Subcutaneous adipose tissue (tissue), 4 donors: Measurements from ENCODE around the gene HIPK3. TPM values are rescaled to one million over a fixed set of nuclear protein-coding genes. Genes with fewer than 3 reads are reported as not detected.

Experiments used
- total RNA-seq, 4 donors: library from RNA; depleted of rRNA; stranded (reverse); fragments of >200 nt; gene quantifications; one replicate each; pipeline ENCODE4 v1.1.0, GENCODE V29; 2016
- TF ChIP-seq, protein P1 (sequence below): fragments of 450-650 bp; IDR thresholded peaks from one replicate; pipeline ENCODE4 v1.5.1; 2016; ENCODE audit warnings: low read depth, mild to moderate bottlenecking, control low read depth, antibody characterized with exemption, moderate library complexity

The HIPK3 gene
- total RNA-seq, 4 donors from 2014 or later: 243 to 401 (median 307) TPM

GRCh38 chr11:33294797-33295196 is 37.6 kb downstream of the HIPK3 start:
- TF ChIP-seq, protein P1, sequence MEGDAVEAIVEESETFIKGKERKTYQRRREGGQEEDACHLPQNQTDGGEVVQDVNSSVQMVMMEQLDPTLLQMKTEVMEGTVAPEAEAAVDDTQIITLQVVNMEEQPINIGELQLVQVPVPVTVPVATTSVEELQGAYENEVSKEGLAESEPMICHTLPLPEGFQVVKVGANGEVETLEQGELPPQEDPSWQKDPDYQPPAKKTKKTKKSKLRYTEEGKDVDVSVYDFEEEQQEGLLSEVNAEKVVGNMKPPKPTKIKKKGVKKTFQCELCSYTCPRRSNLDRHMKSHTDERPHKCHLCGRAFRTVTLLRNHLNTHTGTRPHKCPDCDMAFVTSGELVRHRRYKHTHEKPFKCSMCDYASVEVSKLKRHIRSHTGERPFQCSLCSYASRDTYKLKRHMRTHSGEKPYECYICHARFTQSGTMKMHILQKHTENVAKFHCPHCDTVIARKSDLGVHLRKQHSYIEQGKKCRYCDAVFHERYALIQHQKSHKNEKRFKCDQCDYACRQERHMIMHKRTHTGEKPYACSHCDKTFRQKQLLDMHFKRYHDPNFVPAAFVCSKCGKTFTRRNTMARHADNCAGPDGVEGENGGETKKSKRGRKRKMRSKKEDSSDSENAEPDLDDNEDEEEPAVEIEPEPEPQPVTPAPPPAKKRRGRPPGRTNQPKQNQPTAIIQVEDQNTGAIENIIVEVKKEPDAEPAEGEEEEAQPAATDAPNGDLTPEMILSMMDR: no peak

DNA sequence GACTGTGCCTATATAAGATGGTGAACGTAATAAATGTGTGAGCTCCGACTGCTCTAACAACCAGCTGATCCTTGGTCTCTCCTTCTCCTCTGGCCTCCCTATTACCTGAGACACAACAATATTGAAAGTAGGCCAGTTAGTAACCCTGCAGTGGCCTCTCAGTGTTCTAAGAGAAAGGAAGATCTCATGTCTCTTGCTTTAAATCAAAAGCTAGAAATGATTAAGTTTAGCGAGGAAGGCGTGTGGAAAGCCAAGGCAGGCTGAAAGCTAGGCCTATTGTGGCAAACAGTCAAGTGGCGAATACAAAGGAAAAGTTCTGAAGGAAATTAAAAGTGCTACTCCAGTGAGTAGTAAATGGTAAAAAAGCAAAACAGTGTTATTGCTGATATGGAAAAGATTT is 39.5 kb downstream of the HIPK3 start:
- TF ChIP-seq, protein P1: no peak

DNA sequence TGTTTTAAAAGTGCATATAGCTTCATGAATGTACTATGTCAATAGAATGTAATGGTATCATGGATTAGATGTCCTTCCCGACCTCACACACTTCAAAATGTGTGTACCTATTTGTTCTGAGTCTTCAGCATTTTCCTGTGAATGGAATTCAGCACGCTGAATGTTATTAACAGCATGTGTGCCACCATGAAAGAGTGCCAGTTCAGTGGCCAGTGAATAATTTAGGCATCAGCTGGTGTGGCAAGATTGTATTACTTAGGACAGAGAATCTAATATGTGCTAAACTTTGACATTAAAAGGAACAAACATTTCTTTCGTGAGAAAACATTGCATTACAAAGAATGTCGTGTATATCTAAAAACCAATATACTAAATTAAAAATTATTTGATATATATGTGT is 46.4 kb downstream of the HIPK3 start:
- TF ChIP-seq, protein P1: no peak

DNA sequence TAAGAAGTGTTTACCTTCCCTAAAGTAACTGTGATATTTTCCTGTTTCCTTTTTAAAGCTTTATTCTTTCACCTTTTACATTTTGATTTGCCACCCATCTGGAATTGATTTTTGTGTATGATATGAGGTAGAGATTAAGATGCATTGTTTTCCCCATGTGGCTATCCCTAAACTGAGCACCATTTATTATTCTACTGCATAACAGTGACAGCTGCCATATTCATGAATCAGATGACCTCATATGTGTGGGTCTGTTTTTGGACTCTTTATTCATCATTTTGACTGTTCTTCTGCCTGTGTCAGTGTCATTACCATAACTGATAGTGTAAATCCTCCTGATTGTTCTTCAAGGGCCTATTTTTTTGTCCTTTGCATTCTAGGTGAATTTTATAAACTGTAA is 50.8 kb downstream of the HIPK3 start:
- TF ChIP-seq, protein P1: no peak

GRCh38 chr11:33309118-33309517 is 51.9 kb downstream of the HIPK3 start:
- TF ChIP-seq, protein P1: no peak

- TF ChIP-seq, protein P1: no peak
Observed at GRCh38 chr11:33310720-33311500, 53.7 kb downstream of the HIPK3 start.

GRCh38 chr11:33311680-33312079 is 54.5 kb downstream of the HIPK3 start:
- TF ChIP-seq, protein P1: no peak
